NCI-H1694 treated with DMSO at 0.1 percent for 48 hours (cell line): ENCODE data around the gene TAP2.

Source experiments
- DNase-seq: peaks from one replicate; lab custom pipeline; 2025; lab: John Stamatoyannopoulos, UW

The TAP2 gene

DNA sequence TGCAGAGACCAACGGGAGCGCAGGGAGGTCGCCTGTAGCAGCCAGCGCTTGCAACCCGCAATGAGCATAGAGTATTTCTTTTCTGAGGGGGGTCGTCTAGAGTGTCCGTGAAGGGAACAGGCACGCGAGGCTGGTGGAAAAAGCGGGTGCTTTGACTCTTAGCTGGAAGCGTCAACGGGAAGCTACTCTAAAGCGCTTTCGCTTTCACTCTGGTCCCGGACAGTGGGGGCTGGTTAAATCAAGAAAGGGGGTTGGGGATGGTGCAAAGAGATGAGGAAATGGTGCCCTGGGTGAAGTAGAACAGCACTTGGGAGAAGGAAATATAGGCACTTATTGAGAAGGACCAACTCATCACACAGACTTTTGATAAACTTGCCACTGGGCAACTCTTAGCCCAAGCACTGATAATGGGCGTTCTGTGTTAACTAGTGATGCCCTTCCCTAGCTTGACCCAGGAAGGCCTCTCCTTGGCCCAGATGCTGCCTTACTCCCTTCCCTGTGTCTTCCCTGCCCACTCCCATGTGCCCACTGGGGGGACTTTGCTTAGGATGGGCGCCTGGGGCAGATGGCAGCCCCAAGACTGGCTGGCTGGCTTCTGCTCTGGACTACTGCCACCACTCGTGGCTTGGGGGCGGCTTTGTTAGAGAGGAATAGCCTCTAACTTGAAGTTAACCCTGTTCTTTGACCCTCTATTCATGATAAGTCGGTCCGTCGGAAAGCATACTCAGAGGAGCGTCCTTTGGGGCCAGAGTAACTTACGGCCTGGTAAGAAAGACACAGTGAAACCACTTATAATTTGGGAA is 16.0 kb upstream of the TAP2 start:
- no peak for DNase-seq

- peak; percentile 83 for DNase-seq
Observed at GRCh38 chr6:32853541-32854375, 15.2 kb upstream of the TAP2 start, which contains the start of the genes PSMB9 and TAP1. PSMB9 (plus strand) TSS chr6:32854192; CDS start chr6:32854230, 38 bp downstream. TAP1 (minus strand) TSS chr6:32853704; CDS start chr6:32853636, 68 bp downstream.

GRCh38 chr6:32852844-32853540 is 14.5 kb upstream of the TAP2 start:
- DNase-seq = no peak

GRCh38 chr6:32852018-32852843 is 13.7 kb upstream of the TAP2 start:
- no peak for DNase-seq

GRCh38 chr6:32851025-32851424 is 12.5 kb upstream of the TAP2 start:
- DNase-seq = no peak

GRCh38 chr6:32849126-32849525 is 10.6 kb upstream of the TAP2 start:
- DNase-seq = no peak

- no peak for DNase-seq
Observed at GRCh38 chr6:32847795-32848194, 9.3 kb upstream of the TAP2 start.

DNA sequence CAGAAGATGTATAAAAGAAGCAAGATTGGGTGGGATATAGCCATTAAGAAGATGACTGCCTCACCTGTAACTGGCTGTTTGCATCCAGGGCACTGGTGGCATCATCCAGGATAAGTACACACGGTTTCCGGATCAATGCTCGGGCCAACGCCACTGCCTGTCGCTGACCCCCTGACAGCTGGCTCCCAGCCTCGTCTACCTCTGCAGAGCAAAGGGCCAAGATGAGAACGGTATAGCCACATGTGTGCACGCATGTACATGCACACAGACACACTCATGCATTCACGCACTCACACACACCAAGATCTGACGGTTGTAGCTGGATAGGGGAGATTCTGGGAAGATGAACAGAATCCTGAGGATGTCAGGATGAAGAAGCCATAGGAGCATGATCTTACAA is 8.5 kb upstream of the TAP2 start:
- no peak for DNase-seq

DNA sequence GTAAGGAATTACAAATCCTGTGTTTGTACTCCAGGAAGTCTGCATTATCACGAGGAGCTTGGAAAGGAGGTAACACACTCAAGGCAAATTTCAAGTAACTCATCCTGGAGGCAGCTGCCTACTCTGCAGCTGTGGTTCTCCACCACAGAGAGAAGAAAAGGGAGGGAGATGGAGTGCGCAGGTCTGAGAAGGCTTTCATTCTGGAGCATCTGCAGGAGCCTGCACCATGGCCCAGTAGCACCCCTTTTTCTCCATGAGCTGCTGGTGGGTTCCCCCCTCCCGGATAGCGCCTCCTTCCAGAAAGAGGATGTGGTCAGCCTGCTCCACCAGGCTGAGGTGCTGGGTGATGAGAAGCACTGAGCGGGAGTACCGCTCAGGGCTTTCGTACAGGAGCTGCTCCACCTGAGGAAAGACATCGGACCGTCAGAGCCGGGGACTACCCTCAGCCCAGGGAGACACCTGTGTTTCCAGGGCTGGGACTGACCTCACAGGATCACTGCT is 6.9 kb upstream of the TAP2 start:
- no peak for DNase-seq

GRCh38 chr6:32844839-32845383 is 6.4 kb upstream of the TAP2 start:
- DNase-seq = no peak

DNA sequence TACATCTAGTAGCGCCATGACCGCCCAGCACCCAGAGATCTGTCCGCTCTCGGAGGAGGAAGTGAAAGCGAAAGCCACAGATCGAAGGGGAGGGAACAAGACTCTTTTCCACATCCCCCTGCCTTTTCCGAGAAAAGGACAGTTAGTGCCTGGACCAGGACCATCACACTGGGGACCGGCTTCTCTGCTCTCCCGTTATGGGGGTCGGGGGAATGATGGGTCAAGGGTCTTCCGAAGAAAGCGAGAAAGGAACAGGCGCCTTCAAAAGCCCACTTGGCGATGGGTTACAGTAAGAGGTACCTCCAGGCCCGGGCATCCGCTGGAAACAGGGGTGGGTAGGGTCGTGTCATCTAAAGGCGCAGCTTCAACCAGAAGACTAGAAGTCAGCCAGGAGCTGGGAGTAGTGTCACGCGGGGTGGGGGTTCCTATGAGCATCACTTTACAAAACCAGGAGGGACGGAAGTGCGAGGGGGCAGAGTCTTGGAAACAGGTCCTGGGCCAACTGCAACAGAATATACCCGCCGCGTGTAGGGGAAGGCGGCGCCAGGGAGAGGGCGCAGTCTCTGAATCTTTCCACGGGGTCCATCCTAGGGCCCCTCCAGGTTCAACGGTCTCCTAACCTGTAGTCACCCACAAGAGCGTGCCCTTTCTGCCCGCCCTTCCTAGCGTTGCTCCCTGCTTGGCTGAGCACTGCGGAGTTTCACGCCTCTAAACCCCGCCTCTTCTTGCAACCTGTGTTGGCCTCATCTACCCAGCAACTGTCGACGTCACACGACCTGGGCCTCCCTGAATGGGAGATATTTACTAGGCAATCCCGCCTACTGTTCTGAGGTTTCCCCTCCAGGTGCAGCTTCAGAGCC is 5.7 kb upstream of the TAP2 start, which contains the start of gene PSMB8:
PSMB8 (minus strand) TSS at position 69 of the 860 bp plus-strand sequence; CDS start at position 18, 51 bp downstream.
- peak; percentile 87 for DNase-seq

- DNase-seq = no peak
Observed at GRCh38 chr6:32843331-32843978, 4.9 kb upstream of the TAP2 start.

GRCh38 chr6:32842690-32843089 is 4.2 kb upstream of the TAP2 start:
- DNase-seq = no peak

- DNase-seq = no peak
Observed at GRCh38 chr6:32842021-32842650, 3.6 kb upstream of the TAP2 start.

DNA sequence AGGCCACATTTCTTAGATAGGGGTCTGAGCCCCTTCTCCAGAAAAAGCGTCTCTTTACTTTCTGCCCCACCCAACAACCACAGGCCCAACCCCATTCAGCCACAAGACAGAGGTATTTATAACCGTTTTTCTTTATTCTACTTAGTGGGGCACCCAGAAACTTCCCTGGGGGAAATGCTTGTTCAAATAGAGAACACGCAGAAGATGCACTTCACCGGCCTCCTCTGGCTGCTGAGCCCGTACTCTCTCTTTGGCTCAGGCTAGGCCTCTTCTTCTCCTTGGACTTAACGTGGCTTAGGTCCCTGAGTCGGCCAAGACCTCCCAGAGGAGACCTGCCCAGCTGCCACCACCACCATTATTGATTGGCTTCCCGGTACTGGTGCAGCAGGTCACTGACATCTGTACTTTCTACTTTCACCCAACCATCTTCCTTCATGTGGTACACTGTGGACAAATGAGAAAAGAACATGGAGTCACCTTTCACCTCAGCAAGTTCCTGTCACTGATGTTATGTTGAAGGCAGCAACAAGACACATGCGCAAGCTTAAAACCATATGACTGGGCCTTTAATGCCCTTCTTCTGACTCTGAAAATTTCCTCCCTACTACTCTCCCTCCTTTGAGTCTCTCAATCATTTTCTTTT is 2.2 kb upstream of the TAP2 start:
- no peak for DNase-seq

GRCh38 chr6:32839356-32839755 is 817 bp upstream of the TAP2 start:
- no peak for DNase-seq

DNA sequence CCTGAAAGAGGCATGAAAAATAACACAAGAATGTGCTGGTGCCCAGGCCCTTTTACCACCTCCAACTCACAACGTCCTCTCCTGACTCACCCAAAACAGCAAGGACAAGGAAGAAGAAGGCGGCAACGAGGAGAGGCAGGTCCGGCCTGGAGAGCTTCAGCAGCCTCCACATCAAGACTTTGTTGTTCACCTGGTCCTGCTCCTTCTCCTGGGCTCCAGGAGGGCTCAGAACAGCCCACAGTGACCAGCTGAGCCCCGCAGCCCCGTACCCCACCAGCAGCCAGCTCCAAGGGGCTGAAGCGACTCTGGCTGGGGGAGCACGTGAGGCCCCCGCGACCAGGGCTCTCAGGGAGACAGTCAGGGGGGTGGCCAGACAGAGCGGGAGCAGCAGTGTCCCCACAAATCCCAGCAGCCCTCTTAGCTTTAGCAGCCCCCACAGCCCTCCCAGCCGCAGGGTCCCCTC is 857 bp downstream of the TAP2 start:
- no peak for DNase-seq

GRCh38 chr6:32836873-32837272 is 1.7 kb downstream of the TAP2 start:
- DNase-seq = no peak
